Tibial nerve (tissue), 3 donors: ENCODE measurements around the gene NUP62.
A peak's percentile ranks its signal among the peaks of the same experiment; 100 is the strongest.

Experiments
- POLR2A ChIP-seq, 2 donors: fragments of 450-650 bp; IDR thresholded peaks; one replicate each; pipeline ENCODE4 v1.6.1; 2017; ENCODE audit warnings: antibody characterized with exemption in 2 of 2, mild to moderate bottlenecking in 2 of 2, moderate library complexity in 2 of 2
- TF ChIP-seq, protein P1 (sequence below), 5 experiments: fragments of 200-600 bp in 3 of 5; fragments of 450-650 bp in 2 of 5; sonication (generic) in 3 of 5; IDR thresholded peaks; one replicate each; pipeline ENCODE4 v1.5.1; 2016 to 2019; ENCODE audit warnings: antibody characterized with exemption in 5 of 5, mild to moderate bottlenecking in 3 of 5, moderate library complexity in 2 of 5

DNA sequence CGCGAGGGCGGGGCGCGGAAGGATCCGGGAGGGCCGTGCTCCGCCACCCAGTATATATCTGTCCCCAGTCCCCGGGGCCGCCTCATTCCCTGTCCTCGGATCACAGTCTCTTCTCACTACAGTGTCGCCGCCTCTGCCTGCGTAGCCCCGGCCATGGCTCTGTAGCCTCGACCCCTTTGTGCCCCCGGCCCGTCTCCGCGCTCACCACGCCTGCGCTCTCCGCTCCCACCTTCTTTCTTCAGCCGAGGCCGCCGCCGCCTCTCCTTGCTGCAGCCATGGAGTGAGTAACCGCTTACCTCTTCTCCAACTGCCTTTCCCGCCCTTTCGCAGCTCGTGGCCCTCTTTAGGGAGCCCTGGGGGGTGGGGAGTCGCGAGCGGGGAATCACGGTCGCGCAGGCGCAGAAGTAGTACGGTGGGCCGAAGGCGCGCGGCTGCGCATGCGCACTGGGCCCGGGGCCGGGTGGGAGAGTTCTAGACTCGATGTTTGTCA, at the start of gene NUP62, which contains the start of gene ATF5:
- TF ChIP-seq, protein P1, sequence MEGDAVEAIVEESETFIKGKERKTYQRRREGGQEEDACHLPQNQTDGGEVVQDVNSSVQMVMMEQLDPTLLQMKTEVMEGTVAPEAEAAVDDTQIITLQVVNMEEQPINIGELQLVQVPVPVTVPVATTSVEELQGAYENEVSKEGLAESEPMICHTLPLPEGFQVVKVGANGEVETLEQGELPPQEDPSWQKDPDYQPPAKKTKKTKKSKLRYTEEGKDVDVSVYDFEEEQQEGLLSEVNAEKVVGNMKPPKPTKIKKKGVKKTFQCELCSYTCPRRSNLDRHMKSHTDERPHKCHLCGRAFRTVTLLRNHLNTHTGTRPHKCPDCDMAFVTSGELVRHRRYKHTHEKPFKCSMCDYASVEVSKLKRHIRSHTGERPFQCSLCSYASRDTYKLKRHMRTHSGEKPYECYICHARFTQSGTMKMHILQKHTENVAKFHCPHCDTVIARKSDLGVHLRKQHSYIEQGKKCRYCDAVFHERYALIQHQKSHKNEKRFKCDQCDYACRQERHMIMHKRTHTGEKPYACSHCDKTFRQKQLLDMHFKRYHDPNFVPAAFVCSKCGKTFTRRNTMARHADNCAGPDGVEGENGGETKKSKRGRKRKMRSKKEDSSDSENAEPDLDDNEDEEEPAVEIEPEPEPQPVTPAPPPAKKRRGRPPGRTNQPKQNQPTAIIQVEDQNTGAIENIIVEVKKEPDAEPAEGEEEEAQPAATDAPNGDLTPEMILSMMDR (IDR thresholded peaks at IDR 0.05): no peak
- TF ChIP-seq POLR2A (IDR thresholded peaks at IDR 0.05): peak in 1 of 2 donors; percentile 38
